Measurements from ENCODE around the gene SETDB2.

Gene SETDB2

DNA sequence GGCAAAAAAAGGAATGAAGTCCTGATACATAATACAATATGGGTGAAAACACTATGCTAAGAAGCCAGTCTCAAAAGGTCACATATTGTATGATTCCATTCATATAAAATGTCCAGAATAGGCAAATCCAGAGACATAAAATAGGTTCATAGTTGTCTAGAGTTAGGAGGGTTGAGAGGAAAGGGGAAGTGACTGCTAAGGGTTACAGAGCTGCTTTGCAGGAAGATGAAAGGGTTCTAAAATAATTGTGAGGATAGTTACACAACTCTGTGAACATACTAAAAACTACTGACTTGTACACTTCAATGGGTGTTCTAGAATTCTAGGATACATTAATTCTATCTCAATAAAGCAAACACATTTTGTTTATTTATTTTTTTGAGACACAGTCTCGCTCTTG lies 25.9 kb upstream of the SETDB2 start:
- no peaks in the 10 kb centered on the region for H3K9me2 ChIP-seq (replicated peaks; ENCODE audit: low read depth, low read length)
- no peak overlapping the region for H3K4me3 ChIP-seq (ENCODE audit: low read length, poor library complexity, severe bottlenecking)
- H3K4me1 ChIP-seq (ENCODE audit: insufficient read depth, low read length, poor library complexity, severe bottlenecking), result no peaks in the 10 kb centered on the region
- H2AFZ ChIP-seq (ENCODE audit: low read length), result no peak overlapping the region
- no peaks in the 10 kb centered on the region for H3K27me3 ChIP-seq (ENCODE audit: insufficient read depth, low read length, poor library complexity, severe bottlenecking)
- H3K79me2 ChIP-seq (ENCODE audit: insufficient read depth, low read length), result no peaks in the 10 kb centered on the region
- H3K36me3 ChIP-seq (ENCODE audit: insufficient read depth, low read length), result no peaks in the 10 kb centered on the region
- H4K20me1 ChIP-seq (ENCODE audit: insufficient read depth, low read length, poor library complexity, severe bottlenecking), result no peaks in the 10 kb centered on the region
- no peak overlapping the region for H3K4me2 ChIP-seq (ENCODE audit: low read depth, low read length, poor library complexity, severe bottlenecking)
- H3K9ac ChIP-seq (ENCODE audit: low read depth, low read length, poor library complexity, severe bottlenecking), result no peak overlapping the region
- H3K9me3 ChIP-seq (ENCODE audit: insufficient read depth, low read depth, low read length), result no peaks in the 10 kb centered on the region
- no peaks in the 10 kb centered on the region for H3F3A ChIP-seq (ENCODE audit: low read depth)
- TF ChIP-seq CTCF (conservative IDR thresholded peaks at IDR 0.05; ENCODE audit: low read length) (no peak), EZH2phosphoT487 (IDR thresholded peaks at IDR 0.05; ENCODE audit: borderline replicate concordance) (no peak)

DNA sequence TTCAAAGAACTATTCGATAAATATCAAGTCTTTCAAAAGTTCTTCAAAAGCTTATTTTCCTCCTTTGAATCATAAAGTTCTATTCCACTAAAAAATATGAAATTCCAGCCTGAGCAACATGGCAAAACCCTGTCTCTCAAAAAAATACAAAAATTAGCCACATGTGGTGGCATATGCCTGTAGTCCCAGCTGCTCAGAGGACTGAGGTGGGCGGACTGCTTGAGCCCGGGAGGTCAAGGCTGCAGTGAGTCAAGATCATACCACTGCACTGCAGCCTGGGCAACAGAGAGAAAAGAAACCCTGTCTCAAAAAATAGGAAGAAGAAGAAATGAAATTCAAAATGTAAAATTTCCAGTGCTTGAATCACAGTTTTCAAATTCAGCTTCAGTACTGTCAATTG lies 24.8 kb upstream of the SETDB2 start:
- Histone ChIP-seq H3K4me1 (ENCODE audit: insufficient read depth, low read length, poor library complexity, severe bottlenecking) (no peaks in the 10 kb centered on the region), H3K79me2 (ENCODE audit: insufficient read depth, low read length) (no peaks in the 10 kb centered on the region), H3F3A (ENCODE audit: low read depth) (no peaks in the 10 kb centered on the region), H2AFZ (ENCODE audit: low read length) (no peak overlapping the region), H4K20me1 (ENCODE audit: insufficient read depth, low read length, poor library complexity, severe bottlenecking) (no peaks in the 10 kb centered on the region), H3K9me3 (ENCODE audit: insufficient read depth, low read depth, low read length) (no peaks in the 10 kb centered on the region), H3K9me2 (replicated peaks; ENCODE audit: low read depth, low read length) (no peaks in the 10 kb centered on the region), H3K4me2 (ENCODE audit: low read depth, low read length, poor library complexity, severe bottlenecking) (no peak overlapping the region), H3K4me3 (ENCODE audit: low read length, poor library complexity, severe bottlenecking) (no peak overlapping the region), H3K9ac (ENCODE audit: low read depth, low read length, poor library complexity, severe bottlenecking) (no peak overlapping the region), H3K27me3 (ENCODE audit: insufficient read depth, low read length, poor library complexity, severe bottlenecking) (no peaks in the 10 kb centered on the region), H3K36me3 (ENCODE audit: insufficient read depth, low read length) (no peaks in the 10 kb centered on the region)
- TF ChIP-seq CTCF (conservative IDR thresholded peaks at IDR 0.05; ENCODE audit: low read length) (no peak), EZH2phosphoT487 (IDR thresholded peaks at IDR 0.05; ENCODE audit: borderline replicate concordance) (no peak)

DNA sequence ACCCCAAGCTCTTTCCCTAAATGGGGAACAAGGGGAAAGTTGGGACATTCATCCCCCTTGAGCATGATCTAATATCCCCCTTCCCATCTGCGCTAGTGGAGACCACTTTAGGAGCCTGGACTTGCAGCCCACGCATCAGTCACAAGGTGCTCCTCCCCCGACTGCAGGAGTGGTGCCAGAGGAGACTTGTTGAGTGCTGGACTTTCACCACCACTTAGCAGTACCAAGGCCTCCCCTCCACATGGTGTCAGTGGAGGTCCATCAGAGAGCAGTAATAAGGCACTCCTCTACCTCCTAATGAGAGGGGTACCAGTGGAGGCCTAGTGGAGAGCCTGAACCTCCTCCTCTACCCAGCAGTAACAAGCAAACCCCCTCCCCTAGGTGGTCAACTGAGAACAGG lies 22.7 kb upstream of the SETDB2 start:
- no peak overlapping the region for H3K9ac ChIP-seq (ENCODE audit: low read depth, low read length, poor library complexity, severe bottlenecking)
- no peak overlapping the region for H3K4me2 ChIP-seq (ENCODE audit: low read depth, low read length, poor library complexity, severe bottlenecking)
- no peaks in the 10 kb centered on the region for H3K9me2 ChIP-seq (replicated peaks; ENCODE audit: low read depth, low read length)
- H3K9me3 ChIP-seq (ENCODE audit: insufficient read depth, low read depth, low read length), result no peaks in the 10 kb centered on the region
- H2AFZ ChIP-seq (ENCODE audit: low read length), result no peak overlapping the region
- H3K27me3 ChIP-seq (ENCODE audit: insufficient read depth, low read length, poor library complexity, severe bottlenecking), result no peaks in the 10 kb centered on the region
- no peaks in the 10 kb centered on the region for H4K20me1 ChIP-seq (ENCODE audit: insufficient read depth, low read length, poor library complexity, severe bottlenecking)
- no peak overlapping the region for H3K4me3 ChIP-seq (ENCODE audit: low read length, poor library complexity, severe bottlenecking)
- no peaks in the 10 kb centered on the region for H3F3A ChIP-seq (ENCODE audit: low read depth)
- H3K36me3 ChIP-seq (ENCODE audit: insufficient read depth, low read length), result no peaks in the 10 kb centered on the region
- no peaks in the 10 kb centered on the region for H3K4me1 ChIP-seq (ENCODE audit: insufficient read depth, low read length, poor library complexity, severe bottlenecking)
- peak; percentile 57 for TF ChIP-seq CTCF (conservative IDR thresholded peaks at IDR 0.05; ENCODE audit: low read length)
- no peak for TF ChIP-seq EZH2phosphoT487 (IDR thresholded peaks at IDR 0.05; ENCODE audit: borderline replicate concordance)
- H3K79me2 ChIP-seq (ENCODE audit: insufficient read depth, low read length), result no peaks in the 10 kb centered on the region
